ENCODE results near the gene EYS. TPM values are rescaled to one million over a fixed set of nuclear protein-coding genes. Genes with fewer than 3 reads are reported as not detected.

EYS gene
- total RNA-seq, 1 donor from 2014 or later, result 0.41 TPM

GRCh38 chr6:64217721-64218620 lies 1489.1 kb downstream of the EYS start:
- no peak for DNase-seq (ENCODE audit: extremely low read depth, low read depth, low spot score)

- no peak for DNase-seq (ENCODE audit: extremely low read depth, low read depth, low spot score)
Measured at GRCh38 chr6:64214373-64214772, 1492.7 kb downstream of the EYS start.

- no peak for DNase-seq (ENCODE audit: extremely low read depth, low read depth, low spot score)
Measured at GRCh38 chr6:64213697-64214096, 1493.3 kb downstream of the EYS start.

GRCh38 chr6:64197246-64197645 lies 1509.8 kb downstream of the EYS start:
- DNase-seq (ENCODE audit: extremely low read depth, low read depth, low spot score), result no peak

GRCh38 chr6:64186592-64186991 lies 1520.4 kb downstream of the EYS start:
- DNase-seq (ENCODE audit: extremely low read depth, low read depth, low spot score), result no peak

GRCh38 chr6:64185621-64186020 lies 1521.4 kb downstream of the EYS start:
- no peak for DNase-seq (ENCODE audit: extremely low read depth, low read depth, low spot score)

- no peak for DNase-seq (ENCODE audit: extremely low read depth, low read depth, low spot score)
Measured at GRCh38 chr6:64175296-64175695, 1531.7 kb downstream of the EYS start.

- DNase-seq (ENCODE audit: extremely low read depth, low read depth, low spot score), result no peak
Measured at GRCh38 chr6:64170316-64170715, 1536.7 kb downstream of the EYS start.

- no peak for DNase-seq (ENCODE audit: extremely low read depth, low read depth, low spot score)
Measured at GRCh38 chr6:64160486-64160885, 1546.5 kb downstream of the EYS start.

- DNase-seq (ENCODE audit: extremely low read depth, low read depth, low spot score), result no peak
Measured at GRCh38 chr6:64155063-64155462, 1552.0 kb downstream of the EYS start.

- no peak for DNase-seq (ENCODE audit: extremely low read depth, low read depth, low spot score)
Measured at GRCh38 chr6:64146876-64147275, 1560.2 kb downstream of the EYS start.

GRCh38 chr6:64146094-64146493 lies 1560.9 kb downstream of the EYS start:
- no peak for DNase-seq (ENCODE audit: extremely low read depth, low read depth, low spot score)

GRCh38 chr6:64145658-64146057 lies 1561.4 kb downstream of the EYS start:
- no peak for DNase-seq (ENCODE audit: extremely low read depth, low read depth, low spot score)

GRCh38 chr6:64143101-64143500 lies 1563.9 kb downstream of the EYS start:
- no peak for DNase-seq (ENCODE audit: extremely low read depth, low read depth, low spot score)

GRCh38 chr6:64141680-64142079 lies 1565.3 kb downstream of the EYS start:
- DNase-seq (ENCODE audit: extremely low read depth, low read depth, low spot score), result no peak

GRCh38 chr6:64128301-64129024 lies 1578.6 kb downstream of the EYS start:
- no peak for DNase-seq (ENCODE audit: extremely low read depth, low read depth, low spot score)

GRCh38 chr6:64123761-64124633 lies 1583.0 kb downstream of the EYS start:
- no peak for DNase-seq (ENCODE audit: extremely low read depth, low read depth, low spot score)

GRCh38 chr6:64122712-64123375 lies 1584.2 kb downstream of the EYS start:
- DNase-seq (ENCODE audit: extremely low read depth, low read depth, low spot score), result no peak

GRCh38 chr6:64121011-64121565 lies 1585.9 kb downstream of the EYS start:
- DNase-seq (ENCODE audit: extremely low read depth, low read depth, low spot score), result no peak

- no peak for DNase-seq (ENCODE audit: extremely low read depth, low read depth, low spot score)
Measured at GRCh38 chr6:64113704-64114103, 1593.3 kb downstream of the EYS start.

Data from glomerular endothelial cell (primary cell).